GM18517 (cell line): ENCODE data around the gene TNFRSF4.
"Not testable (repeated sequence)": the region's sequence is repeated elsewhere in the genome, so short reads cannot be mapped to it uniquely, and the experiment has no call there.

Source experiments
- ATAC-seq: cut with Tn5 transposase; IDR thresholded peaks from one replicate; pipeline ENCODE4 v1.9.1; 2021; ENCODE audit warnings: mild to moderate bottlenecking, moderate library complexity; ENCODE audit not compliant: unreplicated experiment

Gene TNFRSF4

DNA sequence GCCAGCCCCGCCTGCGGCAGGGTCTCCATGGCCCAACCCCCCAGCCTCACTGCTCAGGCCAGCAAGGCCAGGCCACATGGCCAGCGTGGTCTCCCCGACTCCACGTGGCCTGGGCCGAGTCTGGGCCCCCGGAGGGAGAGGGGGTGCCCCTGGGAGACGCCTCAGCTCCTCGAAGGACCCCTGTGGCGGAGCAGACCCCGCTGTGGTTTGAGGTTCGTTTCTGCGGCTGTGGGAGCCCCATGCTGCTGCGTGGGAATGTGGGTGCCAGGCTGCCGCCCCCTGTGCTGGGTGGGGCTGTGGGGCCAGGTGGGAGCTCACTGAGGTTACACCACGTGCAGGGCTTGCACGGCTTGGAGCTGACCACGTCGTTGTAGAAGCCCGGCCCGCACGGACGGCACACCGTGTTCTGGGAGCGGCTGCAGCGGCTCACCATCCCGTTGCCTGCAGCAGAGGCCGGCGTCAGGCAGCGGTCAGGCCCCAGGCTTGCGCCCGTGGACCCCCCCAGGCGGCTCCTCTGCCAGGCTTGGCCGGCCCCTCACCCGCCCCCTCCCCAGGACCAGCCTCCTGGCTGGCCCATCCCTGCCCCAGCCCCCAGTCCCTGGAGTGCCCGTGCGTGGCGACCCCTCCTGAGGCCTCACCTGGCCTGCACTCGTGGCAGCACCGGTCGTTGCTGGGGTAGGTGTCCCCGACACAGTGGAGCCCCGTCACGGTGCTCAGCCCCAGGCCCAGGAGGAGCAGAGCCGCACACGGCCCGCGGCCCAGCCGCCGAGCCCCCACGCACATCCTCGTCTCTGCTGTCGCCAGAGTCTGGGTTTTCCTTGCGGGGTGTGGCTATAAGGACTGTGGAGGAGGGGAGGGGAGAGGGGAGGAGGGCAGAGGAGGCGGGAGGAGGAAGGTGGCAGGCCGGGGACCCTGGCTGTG lies at the start of gene TNFRSF4:
TNFRSF4 (minus strand) TSS at position 809 of the 921 bp plus-strand sequence; CDS start at position 783, 26 bp downstream.
- ATAC-seq, result no peak

DNA sequence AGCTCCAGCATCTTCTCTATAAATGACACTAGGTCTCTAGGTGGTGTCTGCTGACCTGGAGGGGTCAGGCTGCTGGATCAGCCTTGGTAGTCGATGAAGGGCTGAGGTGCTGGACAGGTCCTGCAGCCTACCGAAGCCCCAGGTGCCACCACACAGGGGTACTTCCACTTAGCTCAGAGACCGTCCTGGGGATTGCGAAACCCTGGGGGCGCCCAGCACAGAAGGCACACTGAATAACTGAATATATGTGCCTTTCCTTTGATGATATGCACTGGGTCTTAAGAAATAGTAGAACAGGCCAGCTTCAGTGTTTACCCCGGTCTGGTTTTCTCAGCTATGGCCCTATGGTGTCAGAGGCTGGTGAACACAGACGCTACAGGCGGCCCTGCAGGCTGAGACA lies 48.8 kb upstream of the TNFRSF4 start:
- no peak for ATAC-seq

DNA sequence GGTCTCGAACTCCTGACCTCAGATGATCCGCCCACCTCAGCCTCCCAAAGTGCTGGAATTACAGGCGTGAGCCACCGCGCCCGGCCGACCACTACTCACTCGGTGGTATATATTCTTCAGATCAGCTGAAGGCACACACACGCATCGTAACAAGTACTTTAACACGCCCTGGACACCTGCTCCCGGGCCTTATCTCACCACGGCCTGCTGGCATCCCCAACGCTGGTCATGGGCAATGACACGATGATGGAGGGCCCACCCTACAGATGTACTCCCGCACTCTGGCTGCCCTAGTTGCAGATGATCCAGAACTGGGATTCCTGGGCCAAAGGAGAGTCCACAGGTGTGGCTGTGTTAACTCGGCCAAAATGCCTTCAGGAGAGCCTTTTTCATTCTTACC lies 48.1 kb upstream of the TNFRSF4 start:
- no peak for ATAC-seq

DNA sequence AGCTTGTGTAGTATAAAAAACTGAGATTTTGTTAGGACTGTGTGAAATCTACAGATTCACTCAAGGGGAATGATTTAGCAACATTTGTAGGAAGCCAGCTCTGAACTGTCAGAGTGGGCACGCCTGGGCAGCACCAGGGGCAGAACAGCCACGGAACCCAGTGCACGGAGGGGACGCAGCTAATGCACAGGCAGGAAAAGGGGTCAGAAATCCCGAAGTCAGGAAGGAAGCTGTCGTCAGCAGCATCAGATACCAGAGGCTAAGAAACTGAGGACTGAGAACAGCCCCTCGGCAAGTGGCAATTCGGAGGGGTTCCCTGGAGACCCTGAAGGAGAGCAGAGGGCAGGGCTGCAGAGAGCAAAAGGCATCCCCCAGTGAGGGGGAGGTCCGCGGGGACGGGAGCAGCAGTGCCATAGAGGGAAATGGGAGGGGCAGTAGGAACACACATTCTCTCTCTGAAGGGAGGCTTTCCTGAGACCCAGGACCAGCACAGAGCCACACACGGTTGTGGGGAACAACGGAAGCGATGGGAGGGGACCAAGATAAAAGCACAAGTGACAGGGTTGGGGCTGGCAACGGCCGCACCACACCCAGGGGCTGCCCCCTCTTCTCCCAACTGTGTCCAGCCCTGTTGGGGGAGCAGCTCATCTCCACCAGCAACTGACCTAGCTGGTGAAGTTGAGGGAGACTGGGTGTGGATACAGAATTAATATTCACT lies 47.0 kb upstream of the TNFRSF4 start:
- ATAC-seq, result no peak

GRCh38 chr1:1259951-1260600 lies 46.1 kb upstream of the TNFRSF4 start:
- ATAC-seq, result no peak

DNA sequence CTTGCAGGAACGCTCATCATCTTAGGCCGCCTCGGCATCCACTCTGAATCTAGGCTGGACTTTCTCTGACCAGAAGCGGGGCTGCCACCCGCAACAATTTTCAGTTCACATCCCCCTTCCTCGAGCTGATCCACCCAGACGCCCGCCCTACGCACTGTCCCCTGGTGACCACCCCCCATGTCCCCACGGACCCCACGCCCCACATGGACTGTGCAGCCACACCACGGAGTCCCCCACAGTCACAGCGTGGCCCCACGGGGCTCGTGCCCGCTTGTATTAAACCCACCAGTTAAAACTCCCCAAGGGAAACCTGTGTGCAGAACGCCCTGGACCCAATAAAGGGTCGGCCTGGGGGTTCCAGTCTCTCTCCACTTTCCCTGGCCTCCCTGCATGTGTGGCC lies 45.6 kb upstream of the TNFRSF4 start:
- ATAC-seq, result no peak

DNA sequence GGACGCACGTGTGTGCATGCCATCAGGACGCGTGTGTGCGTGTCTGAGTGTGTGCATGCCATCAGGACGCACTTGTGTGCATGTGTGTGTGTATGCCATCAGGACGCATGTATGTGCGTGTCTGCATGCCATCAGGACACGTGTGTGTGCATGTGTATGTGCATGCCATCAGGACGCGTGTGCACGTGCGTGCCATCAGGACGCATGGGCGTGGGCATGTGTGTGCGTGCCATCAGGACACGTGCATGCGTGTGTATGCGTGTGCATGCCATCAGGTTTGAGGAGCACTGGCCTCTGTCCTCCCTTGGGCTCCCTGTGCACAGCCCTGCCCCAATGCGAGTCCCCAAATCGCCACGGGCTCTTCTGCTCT lies 45.2 kb upstream of the TNFRSF4 start:
- ATAC-seq, result no peak

GRCh38 chr1:1256956-1257871 lies 43.3 kb upstream of the TNFRSF4 start:
- ATAC-seq, result no peak

GRCh38 chr1:1255611-1256010 lies 41.7 kb upstream of the TNFRSF4 start:
- ATAC-seq, result no peak

GRCh38 chr1:1255078-1255477 lies 41.1 kb upstream of the TNFRSF4 start:
- no peak for ATAC-seq

DNA sequence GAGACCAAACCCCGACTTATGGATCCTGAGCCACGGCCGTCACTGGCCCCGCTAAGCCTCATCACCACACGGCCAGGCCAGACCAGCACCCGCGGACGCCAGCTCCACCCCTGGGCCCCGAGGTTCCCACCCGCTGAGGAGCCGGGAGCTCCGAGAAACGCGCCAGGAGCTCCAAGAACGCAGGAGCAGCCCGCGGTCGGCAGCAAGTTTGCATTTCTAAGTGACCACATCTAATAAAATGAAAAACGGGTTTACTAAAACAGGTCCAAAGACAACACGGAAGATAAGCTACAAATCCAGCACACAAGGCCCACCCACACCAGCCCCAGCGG lies 40.7 kb upstream of the TNFRSF4 start:
- ATAC-seq, result no peak

GRCh38 chr1:1253972-1254666 lies 40.2 kb upstream of the TNFRSF4 start:
- no peak for ATAC-seq

GRCh38 chr1:1253314-1253713 lies 39.4 kb upstream of the TNFRSF4 start:
- no peak for ATAC-seq

- no peak for ATAC-seq
Observed at GRCh38 chr1:1250786-1251284, 36.9 kb upstream of the TNFRSF4 start.

DNA sequence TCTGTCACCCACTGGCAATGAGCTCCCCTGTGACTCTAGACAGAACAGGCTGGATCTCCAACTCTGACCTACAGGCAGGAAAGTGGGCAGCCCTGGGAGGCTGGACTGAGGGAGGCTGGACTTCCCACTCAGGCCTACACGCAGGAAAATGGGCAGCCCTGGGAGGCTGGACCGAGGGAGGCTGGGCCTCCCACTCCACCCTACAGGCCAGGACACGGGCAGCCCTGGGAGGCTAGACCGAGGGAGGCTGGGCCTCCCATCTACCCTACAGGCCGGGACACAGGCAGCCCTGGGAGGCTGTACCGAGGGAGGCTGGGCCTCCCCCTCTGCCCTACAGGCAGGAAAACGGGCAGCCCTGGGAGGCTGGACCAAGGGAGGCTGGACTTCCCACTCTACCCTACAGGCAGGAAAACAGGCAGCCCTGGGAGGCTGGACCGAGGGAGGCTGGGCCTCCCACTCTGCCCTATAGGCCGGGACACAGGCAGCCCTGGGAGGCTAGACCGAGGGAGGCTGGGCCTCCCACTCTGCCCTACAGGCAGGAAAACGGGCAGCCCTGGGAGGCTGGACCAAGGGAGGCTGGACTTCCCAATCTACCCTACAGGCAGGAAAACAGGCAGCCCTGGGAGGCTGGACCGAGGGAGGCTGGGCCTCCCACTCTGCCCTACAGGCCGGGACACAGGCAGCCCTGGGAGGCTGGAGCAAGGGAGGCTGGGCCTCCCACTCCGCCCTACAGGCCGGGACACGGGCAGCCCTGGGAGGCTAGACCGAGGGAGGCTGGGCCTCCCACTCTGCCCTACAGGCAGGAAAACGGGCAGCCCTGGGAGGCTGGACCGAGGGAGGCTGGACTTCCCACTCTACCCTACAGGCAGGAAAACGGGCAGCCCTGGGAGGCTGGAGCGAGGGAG lies 34.3 kb upstream of the TNFRSF4 start:
- not testable (repeated sequence) for ATAC-seq

DNA sequence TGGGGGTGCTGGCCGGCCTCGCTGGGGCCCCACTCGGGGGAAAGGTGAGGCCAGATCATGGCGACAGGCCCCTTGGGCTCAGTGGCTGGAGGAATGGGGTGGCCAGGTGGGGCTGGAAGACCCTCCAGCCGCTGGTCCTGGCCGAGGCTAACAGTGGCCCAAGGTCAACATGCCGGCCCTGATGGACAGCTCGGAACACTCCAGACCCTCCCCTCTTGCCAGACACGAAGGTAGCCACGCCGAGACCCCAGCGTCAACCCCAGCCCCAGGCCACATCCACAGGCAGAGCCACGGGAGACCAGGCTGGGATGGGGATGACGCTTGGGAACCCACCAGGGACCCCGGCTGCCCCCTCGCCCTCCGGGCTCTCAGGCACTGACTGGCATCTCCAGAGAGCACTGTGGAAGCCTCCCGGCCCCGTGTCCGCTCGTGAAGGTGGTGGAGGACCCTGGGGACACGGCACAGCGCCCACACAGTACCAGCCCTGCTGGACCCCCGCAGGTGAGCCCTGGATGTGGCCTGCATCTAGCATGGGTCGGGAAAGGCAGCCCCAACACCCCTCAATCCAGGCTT lies 33.5 kb upstream of the TNFRSF4 start:
- ATAC-seq, result no peak

GRCh38 chr1:1246577-1247340 lies 32.8 kb upstream of the TNFRSF4 start, which contains the start of gene C1QTNF12:
TSS of gene C1QTNF12 (minus strand) at chr1:1246722. CDS start at chr1:1246690, 32 bp downstream.
- no peak for ATAC-seq
